Measurements from ENCODE around the gene MYZAP.

GRCh38 chr15:57589281-57589680 lies 2.4 kb upstream of the MYZAP start:
- TF ChIP-seq CTCF (IDR thresholded peaks at IDR 0.05) (no peak), TCF7L2 (IDR thresholded peaks at IDR 0.05; ENCODE audit: low read depth, low read length) (no peak)
